8988T (cell line): Measurements from ENCODE around the gene CIAO3.
A peak's percentile ranks its signal among the peaks of the same experiment; 100 is the strongest.

Experiments used
- DNase-seq: peaks from one replicate; pipeline ENCODE4 v3.0.0; 2011

The CIAO3 gene

GRCh38 chr16:734208-734980 lies 6.4 kb downstream of the CIAO3 start:
- DNase-seq: peak; percentile 1

GRCh38 chr16:733382-734207 lies 7.2 kb downstream of the CIAO3 start:
- DNase-seq: peak; percentile 66

- DNase-seq: peak; percentile 41
Measured at GRCh38 chr16:732936-733335, 7.9 kb downstream of the CIAO3 start.

GRCh38 chr16:732332-732731 lies 8.5 kb downstream of the CIAO3 start:
- DNase-seq: no peak

GRCh38 chr16:730666-731509 lies 9.9 kb downstream of the CIAO3 start:
- DNase-seq: peak; percentile 6

GRCh38 chr16:729768-730665 lies 10.8 kb downstream of the CIAO3 start:
- peak; percentile 6 for DNase-seq

GRCh38 chr16:728890-729744 lies 11.7 kb downstream of the CIAO3 start:
- DNase-seq: no peak

GRCh38 chr16:728131-728889 lies 12.5 kb downstream of the CIAO3 start:
- no peak for DNase-seq

- no peak for DNase-seq
Measured at GRCh38 chr16:727291-727977, 13.4 kb downstream of the CIAO3 start.

GRCh38 chr16:726438-727290 lies 14.1 kb downstream of the CIAO3 start, which contains the start of the genes CCDC78 and HAGHL:
Gene CCDC78 (minus strand): TSS chr16:726443. CDS start chr16:726367, 76 bp downstream.
Gene HAGHL (plus strand): TSS chr16:727106. CDS start chr16:727510, 404 bp downstream.
- DNase-seq: peak; percentile 88

GRCh38 chr16:726188-726437 lies 14.7 kb downstream of the CIAO3 start:
- no peak for DNase-seq

GRCh38 chr16:725463-726187 lies 15.2 kb downstream of the CIAO3 start:
- no peak for DNase-seq

- no peak for DNase-seq
Measured at GRCh38 chr16:725041-725376, 15.8 kb downstream of the CIAO3 start.

GRCh38 chr16:724188-725040 lies 16.4 kb downstream of the CIAO3 start:
- no peak for DNase-seq

GRCh38 chr16:723695-724094 lies 17.1 kb downstream of the CIAO3 start:
- no peak for DNase-seq

GRCh38 chr16:722835-723633 lies 17.8 kb downstream of the CIAO3 start:
- DNase-seq: no peak
